WTC11 (cell line): ENCODE results near the gene SPX. TPM values are rescaled to one million over a fixed set of nuclear protein-coding genes. Genes with fewer than 3 reads are reported as not detected.

Experiments
- ATAC-seq: fragments of 200-7000 bp; cut with Tn5 transposase; 2 replicates; pipeline ENCODE4 v1.10.0; 2021; ENCODE audit warnings: mild to moderate bottlenecking, moderate library complexity
- CTCF ChIA-PET: fragments of 300-600 bp; sonication (Branson Sonifier 250); formaldehyde crosslinking; loops from one replicate; lab custom pipeline; 2021; ENCODE audit warnings: antibody characterized with exemption; lab: Charles Lee
- POLR2A ChIA-PET: fragments of 350-600 bp; sonication (Branson Sonifier 250); formaldehyde crosslinking; loops from one replicate; lab custom pipeline; 2021; ENCODE audit warnings: antibody characterized with exemption; lab: Charles Lee
- DNase-seq: peaks from one replicate; pipeline ENCODE4 v3.0.0; 2021; ENCODE audit warnings: low spot score
- H3K27ac Mint-ChIP-seq: 2 replicates; pipeline ENCODE4 v1.8.0; 2021; ENCODE audit warnings: mixed read lengths
- H3K27me3 Mint-ChIP-seq: 2 replicates; pipeline ENCODE4 v1.8.0; 2021; ENCODE audit warnings: low read depth, mild to moderate bottlenecking, moderate library complexity, mixed read lengths
- H3K36me3 Mint-ChIP-seq: 2 replicates; pipeline ENCODE4 v1.8.0; 2021; ENCODE audit warnings: mixed read lengths
- H3K4me1 Mint-ChIP-seq: 2 replicates; pipeline ENCODE4 v1.8.0; 2022; ENCODE audit warnings: mixed read lengths
- H3K4me3 Mint-ChIP-seq: 2 replicates; pipeline ENCODE4 v1.8.0; 2021; ENCODE audit warnings: mild to moderate bottlenecking, moderate library complexity, mixed read lengths
- H3K9me3 Mint-ChIP-seq: 2 replicates; pipeline ENCODE4 v1.8.0; 2021; ENCODE audit warnings: mixed read lengths
- EMX1 ChIP-seq: fragments of 250-450 bp; sonication (Bioruptor Pico); IDR thresholded peaks from 2 replicates; pipeline ENCODE4 v1.8.0; 2021; ENCODE audit warnings: mild to moderate bottlenecking
- FOXJ3 ChIP-seq: sonication (generic); formaldehyde crosslinking; IDR thresholded peaks from 2 replicates; pipeline ENCODE4 v1.9.0; 2021; ENCODE audit warnings: missing genetic modification reagents, mild to moderate bottlenecking, borderline replicate concordance
- FOXK1 ChIP-seq: sonication (generic); formaldehyde crosslinking; IDR thresholded peaks from 2 replicates; pipeline ENCODE4 v1.8.0; 2022; ENCODE audit warnings: mild to moderate bottlenecking, moderate library complexity, missing genetic modification reagents
- FOXP4 ChIP-seq: sonication (generic); formaldehyde crosslinking; IDR thresholded peaks from 2 replicates; pipeline ENCODE4 v1.8.0; 2022; ENCODE audit warnings: mild to moderate bottlenecking, missing genetic modification reagents
- GRHL2 ChIP-seq: fragments of 250-450 bp; sonication (Bioruptor Pico); IDR thresholded peaks from 2 replicates; pipeline ENCODE4 v1.8.0; 2022; ENCODE audit warnings: mild to moderate bottlenecking, moderate library complexity; ENCODE audit not compliant: insufficient replicate concordance, severe bottlenecking
- IRF1 ChIP-seq: sonication (generic); formaldehyde crosslinking; IDR thresholded peaks from 2 replicates; pipeline ENCODE4 v1.8.0; 2023; ENCODE audit warnings: missing genetic modification reagents
- NFYB ChIP-seq: sonication (generic); formaldehyde crosslinking; conservative IDR thresholded peaks from 2 replicates; pipeline ENCODE4 v1.8.0; 2022; ENCODE audit warnings: low read depth, missing genetic modification reagents
- PREB ChIP-seq: sonication (generic); formaldehyde crosslinking; IDR thresholded peaks from 2 replicates; pipeline ENCODE4 v1.8.1; 2022; ENCODE audit warnings: mild to moderate bottlenecking, missing genetic modification reagents, moderate library complexity, borderline replicate concordance
- TP53 ChIP-seq: sonication (generic); formaldehyde crosslinking; IDR thresholded peaks from 2 replicates; pipeline ENCODE4 v1.8.1; 2023; ENCODE audit warnings: mild to moderate bottlenecking, missing genetic modification reagents
- USF1 ChIP-seq: sonication (generic); formaldehyde crosslinking; IDR thresholded peaks from 2 replicates; pipeline ENCODE4 v1.8.0; 2022; ENCODE audit warnings: mild to moderate bottlenecking, missing genetic modification reagents
- USF2 ChIP-seq: sonication (generic); formaldehyde crosslinking; IDR thresholded peaks from 2 replicates; pipeline ENCODE4 v1.8.1; 2023; ENCODE audit warnings: mild to moderate bottlenecking, missing genetic modification reagents, moderate library complexity
- ZNF232 ChIP-seq: sonication (generic); formaldehyde crosslinking; IDR thresholded peaks from 2 replicates; pipeline ENCODE4 v1.8.0; 2022; ENCODE audit warnings: mild to moderate bottlenecking, missing genetic modification reagents
- ZNF281 ChIP-seq: sonication (generic); formaldehyde crosslinking; IDR thresholded peaks from 2 replicates; pipeline ENCODE4 v1.8.0; 2023; ENCODE audit warnings: mild to moderate bottlenecking, missing genetic modification reagents
- ZNF396 ChIP-seq: fragments of 250-450 bp; sonication (Bioruptor Pico); IDR thresholded peaks from 2 replicates; pipeline ENCODE4 v1.8.0; 2021; ENCODE audit warnings: mild to moderate bottlenecking, moderate library complexity, borderline replicate concordance
- ZNF671 ChIP-seq: fragments of 250-450 bp; sonication (Bioruptor Pico); IDR thresholded peaks from 2 replicates; pipeline ENCODE4 v1.8.0; 2021; ENCODE audit warnings: mild to moderate bottlenecking
- total RNA-seq: library from RNA; stranded (reverse); gene quantifications from 3 replicates; pipeline ENCODE4 v1.2.3, GENCODE V29; 2021
- TF ChIP-seq, protein P1 (sequence below): sonication (generic); formaldehyde crosslinking; IDR thresholded peaks from 2 replicates; pipeline ENCODE4 v1.8.1; 2022; ENCODE audit warnings: mild to moderate bottlenecking, moderate library complexity, missing genetic modification reagents
- TF ChIP-seq, protein P2 (sequence below): sonication (generic); formaldehyde crosslinking; IDR thresholded peaks from 2 replicates; pipeline ENCODE4 v1.8.1; 2023; ENCODE audit warnings: mild to moderate bottlenecking, missing genetic modification reagents
- TF ChIP-seq, protein P3 (sequence below): sonication (generic); formaldehyde crosslinking; IDR thresholded peaks from 2 replicates; pipeline ENCODE4 v1.8.1; 2022; ENCODE audit warnings: low read depth, missing genetic modification reagents, borderline replicate concordance

The SPX gene
- total RNA-seq, 1 experiment from 2014 or later, result 0.46 TPM

DNA sequence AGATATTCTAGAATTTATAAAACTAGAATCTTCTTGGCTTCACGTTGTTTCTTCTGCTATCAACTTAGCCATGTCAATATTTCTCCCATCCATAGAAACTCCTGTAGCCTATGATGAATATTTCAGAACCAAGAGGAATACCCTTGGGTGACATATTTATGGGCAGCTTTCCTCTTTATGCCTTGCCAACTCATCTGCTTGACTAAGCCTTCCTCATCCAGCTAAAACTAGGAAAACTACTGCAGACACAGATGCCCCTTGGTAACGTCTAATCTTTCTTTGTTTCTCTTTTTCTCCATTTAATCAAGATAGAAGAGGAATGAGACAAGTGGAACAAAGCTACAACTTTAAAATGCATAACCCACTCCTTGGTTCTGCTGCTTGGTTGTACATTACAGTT is 18.2 kb upstream of the SPX start:
- Mint-ChIP-seq H3K27me3 (no peaks in the 10 kb centered on the region), H3K9me3 (no peaks in the 10 kb centered on the region), H3K27ac (no peak overlapping the region), H3K36me3 (peaks cover 13% of the 10 kb centered on the region), H3K4me1 (peaks cover 6% of the 10 kb centered on the region; the same call in 1 of the 2 replicates), H3K4me3 (no peak overlapping the region)
- TF ChIP-seq USF2 (CRISPR knock-in tag) (no peak), TP53 (CRISPR knock-in tag) (no peak), FOXP4 (no peak), PREB (CRISPR knock-in tag) (no peak), EMX1 (CRISPR knock-in tag) (no peak), GRHL2 (CRISPR knock-in tag) (no peak), FOXJ3 (no peak)
- TF ChIP-seq, protein P1, sequence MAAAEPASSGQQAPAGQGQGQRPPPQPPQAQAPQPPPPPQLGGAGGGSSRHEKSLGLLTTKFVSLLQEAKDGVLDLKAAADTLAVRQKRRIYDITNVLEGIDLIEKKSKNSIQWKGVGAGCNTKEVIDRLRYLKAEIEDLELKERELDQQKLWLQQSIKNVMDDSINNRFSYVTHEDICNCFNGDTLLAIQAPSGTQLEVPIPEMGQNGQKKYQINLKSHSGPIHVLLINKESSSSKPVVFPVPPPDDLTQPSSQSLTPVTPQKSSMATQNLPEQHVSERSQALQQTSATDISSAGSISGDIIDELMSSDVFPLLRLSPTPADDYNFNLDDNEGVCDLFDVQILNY (CRISPR knock-in tag), result no peak
- TF ChIP-seq, protein P2, sequence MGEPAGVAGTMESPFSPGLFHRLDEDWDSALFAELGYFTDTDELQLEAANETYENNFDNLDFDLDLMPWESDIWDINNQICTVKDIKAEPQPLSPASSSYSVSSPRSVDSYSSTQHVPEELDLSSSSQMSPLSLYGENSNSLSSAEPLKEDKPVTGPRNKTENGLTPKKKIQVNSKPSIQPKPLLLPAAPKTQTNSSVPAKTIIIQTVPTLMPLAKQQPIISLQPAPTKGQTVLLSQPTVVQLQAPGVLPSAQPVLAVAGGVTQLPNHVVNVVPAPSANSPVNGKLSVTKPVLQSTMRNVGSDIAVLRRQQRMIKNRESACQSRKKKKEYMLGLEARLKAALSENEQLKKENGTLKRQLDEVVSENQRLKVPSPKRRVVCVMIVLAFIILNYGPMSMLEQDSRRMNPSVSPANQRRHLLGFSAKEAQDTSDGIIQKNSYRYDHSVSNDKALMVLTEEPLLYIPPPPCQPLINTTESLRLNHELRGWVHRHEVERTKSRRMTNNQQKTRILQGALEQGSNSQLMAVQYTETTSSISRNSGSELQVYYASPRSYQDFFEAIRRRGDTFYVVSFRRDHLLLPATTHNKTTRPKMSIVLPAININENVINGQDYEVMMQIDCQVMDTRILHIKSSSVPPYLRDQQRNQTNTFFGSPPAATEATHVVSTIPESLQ (CRISPR knock-in tag), result no peak
- ATAC-seq (no peak), DNase-seq (no peak)
- CTCF ChIA-PET, result no interaction called here
- POLR2A ChIA-PET, result no interaction called here

- Mint-ChIP-seq H3K9me3 (no peaks in the 10 kb centered on the region), H3K36me3 (peaks cover 19% of the 10 kb centered on the region), H3K27me3 (no peaks in the 10 kb centered on the region), H3K4me3 (no peak overlapping the region), H3K27ac (no peak overlapping the region), H3K4me1 (no peaks in the 10 kb centered on the region)
- ChIA-PET POLR2A (interaction anchor here (0.6 kb wide), 1 partner anchor 274 kb away, joined by 6 read pairs; no protein-coding TSS in a partner anchor), CTCF (no interaction called here)
- ATAC-seq, result no peak
- no peak for DNase-seq
- TF ChIP-seq, protein P1 (CRISPR knock-in tag), result no peak
- TF ChIP-seq FOXK1 (CRISPR knock-in tag) (no peak), GRHL2 (CRISPR knock-in tag) (no peak), ZNF232 (CRISPR knock-in tag) (no peak), NFYB (CRISPR knock-in tag) (no peak), ZNF281 (no peak), ZNF671 (CRISPR knock-in tag) (no peak), ZNF396 (CRISPR knock-in tag) (no peak), USF1 (no peak), IRF1 (CRISPR knock-in tag) (no peak)
- TF ChIP-seq, protein P2 (CRISPR knock-in tag), result no peak
- TF ChIP-seq, protein P3, sequence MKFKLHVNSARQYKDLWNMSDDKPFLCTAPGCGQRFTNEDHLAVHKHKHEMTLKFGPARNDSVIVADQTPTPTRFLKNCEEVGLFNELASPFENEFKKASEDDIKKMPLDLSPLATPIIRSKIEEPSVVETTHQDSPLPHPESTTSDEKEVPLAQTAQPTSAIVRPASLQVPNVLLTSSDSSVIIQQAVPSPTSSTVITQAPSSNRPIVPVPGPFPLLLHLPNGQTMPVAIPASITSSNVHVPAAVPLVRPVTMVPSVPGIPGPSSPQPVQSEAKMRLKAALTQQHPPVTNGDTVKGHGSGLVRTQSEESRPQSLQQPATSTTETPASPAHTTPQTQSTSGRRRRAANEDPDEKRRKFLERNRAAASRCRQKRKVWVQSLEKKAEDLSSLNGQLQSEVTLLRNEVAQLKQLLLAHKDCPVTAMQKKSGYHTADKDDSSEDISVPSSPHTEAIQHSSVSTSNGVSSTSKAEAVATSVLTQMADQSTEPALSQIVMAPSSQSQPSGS (CRISPR knock-in tag), result no peak
Observed at GRCh38 chr12:21509768-21510167, 16.3 kb upstream of the SPX start.
